Trophoblast cell (in vitro differentiated cells and primary cell): ENCODE measurements around the gene NPR1.
A peak's percentile ranks its signal among the peaks of the same experiment; 100 is the strongest.

Experiments used
- DNase-seq, 2 donors: peaks; one replicate each; pipeline ENCODE4 v3.0.0-alpha.2; 2016
- H2AFZ ChIP-seq: 2 replicates; pipeline ENCODE4 v1.6.1; 2013; ENCODE audit warnings: low read length, moderate library complexity, mild to moderate bottlenecking; ENCODE audit not compliant: insufficient read depth, poor library complexity
- H2AK5ac ChIP-seq: 2 replicates; pipeline ENCODE4 v1.6.1; 2013; ENCODE audit warnings: mild to moderate bottlenecking, low read length
- H2BK120ac ChIP-seq: 2 replicates; pipeline ENCODE4 v1.6.1; 2013; ENCODE audit warnings: low read length, mild to moderate bottlenecking, moderate library complexity; ENCODE audit not compliant: insufficient read depth, poor library complexity
- H2BK12ac ChIP-seq: 2 replicates; pipeline ENCODE4 v1.6.1; 2013; ENCODE audit warnings: mild to moderate bottlenecking, low read length, moderate library complexity
- H2BK5ac ChIP-seq: 2 replicates; pipeline ENCODE4 v1.6.1; 2013; ENCODE audit warnings: low read length, low read depth, moderate library complexity, mild to moderate bottlenecking; ENCODE audit not compliant: poor library complexity
- H3K14ac ChIP-seq: 2 replicates; pipeline ENCODE4 v1.6.1; 2013; ENCODE audit warnings: mild to moderate bottlenecking, low read length
- H3K18ac ChIP-seq: 2 replicates; pipeline ENCODE4 v1.6.1; 2013; ENCODE audit warnings: mild to moderate bottlenecking, low read length
- H3K23ac ChIP-seq: 2 replicates; pipeline ENCODE4 v1.6.1; 2013; ENCODE audit warnings: low read length
- H3K27ac ChIP-seq: 2 replicates; pipeline ENCODE4 v1.5.1; 2013; ENCODE audit warnings: low read depth, mild to moderate bottlenecking, inconsistent platforms, low read length, moderate library complexity
- H3K27me3 ChIP-seq: 2 replicates; pipeline ENCODE4 v1.6.1; 2013; ENCODE audit warnings: inconsistent platforms, mild to moderate bottlenecking, low read length, moderate library complexity; ENCODE audit not compliant: insufficient read depth
- H3K36me3 ChIP-seq, 2 experiments: 1 replicate in 1 of 2; 2 replicates in 1 of 2; pipeline ENCODE4 v1.6.1; 2013; ENCODE audit warnings: low read length in 2 of 2, mild to moderate bottlenecking in 2 of 2, moderate library complexity in 1 of 2; ENCODE audit not compliant: insufficient read depth in 2 of 2, control insufficient read depth in 1 of 2
- H3K4ac ChIP-seq: 2 replicates; pipeline ENCODE4 v1.6.1; 2013; ENCODE audit warnings: low read depth, mild to moderate bottlenecking, low read length, moderate library complexity
- H3K4me1 ChIP-seq, 2 experiments: 1 replicate in 1 of 2; 2 replicates in 1 of 2; pipeline ENCODE4 v1.6.1; 2013; ENCODE audit warnings: low read length in 2 of 2, mild to moderate bottlenecking in 2 of 2, moderate library complexity in 1 of 2; ENCODE audit not compliant: insufficient read depth in 2 of 2, control insufficient read depth in 1 of 2
- H3K4me2 ChIP-seq: 2 replicates; pipeline ENCODE4 v1.6.1; 2013; ENCODE audit warnings: inconsistent platforms, mild to moderate bottlenecking, low read length, moderate library complexity
- H3K4me3 ChIP-seq: 2 replicates; pipeline ENCODE4 v1.5.1; 2013; ENCODE audit warnings: mild to moderate bottlenecking, low read depth, low read length, inconsistent platforms
- H3K79me1 ChIP-seq: one replicate; pipeline ENCODE4 v1.6.1; 2013; ENCODE audit warnings: low read length
- H3K79me2 ChIP-seq: 2 replicates; pipeline ENCODE4 v1.6.1; 2013; ENCODE audit warnings: low read length, mild to moderate bottlenecking; ENCODE audit not compliant: control insufficient read depth, insufficient read depth, poor library complexity
- H3K9ac ChIP-seq: 2 replicates; pipeline ENCODE4 v1.6.1; 2013; ENCODE audit warnings: mild to moderate bottlenecking, low read length
- H3K9me3 ChIP-seq: 2 replicates; pipeline ENCODE4 v1.6.1; 2013; ENCODE audit warnings: low read depth, mild to moderate bottlenecking, control low read depth, inconsistent platforms, low read length; ENCODE audit not compliant: insufficient read depth
- H4K12ac ChIP-seq: 2 replicates; pipeline ENCODE4 v1.6.1; 2013; ENCODE audit warnings: low read depth, mild to moderate bottlenecking, low read length, moderate library complexity
- H4K8ac ChIP-seq: 2 replicates; pipeline ENCODE4 v1.6.1; 2013; ENCODE audit warnings: low read depth, mild to moderate bottlenecking, low read length, moderate library complexity
- H4K91ac ChIP-seq: one replicate; pipeline ENCODE4 v1.6.1; 2013; ENCODE audit warnings: low read depth, mild to moderate bottlenecking, low read length, moderate library complexity
- WGBS: extraction: QIAGEN DNeasy Blood & Tissue Kit; methylation state at CpG from one replicate; pipeline ENCODE4 v1.1.7; 2013; ENCODE audit warnings: missing lambda C conversion rate; ENCODE audit not compliant: insufficient read length, insufficient coverage; ENCODE audit errors: extremely low coverage; 5-methylcytosine and 5-hydroxymethylcytosine counted together

Gene NPR1

GRCh38 chr1:153673511-153673910 lies 5.0 kb upstream of the NPR1 start:
- Histone ChIP-seq H4K12ac (no peak overlapping the region), H3K14ac (no peak overlapping the region), H2BK5ac (no peak overlapping the region), H3K4me3 (no peak overlapping the region), H3K23ac (no peak overlapping the region), H3K79me2 (peaks cover 8% of the 10 kb centered on the region), H2BK120ac (no peak overlapping the region), H3K4ac (no peak overlapping the region), H2AFZ (no peak overlapping the region), H3K27me3 (peaks cover 6% of the 10 kb centered on the region), H3K9me3 (no peaks in the 10 kb centered on the region), H4K91ac (no peak overlapping the region), H3K9ac (no peak overlapping the region), H3K36me3 (peaks cover 8 to 9% of the 10 kb centered on the region in 2 experiments), H3K4me2 (no peak overlapping the region), H3K27ac (no peak overlapping the region), H2AK5ac (no peak overlapping the region), H2BK12ac (no peak overlapping the region), H3K18ac (no peak overlapping the region), H4K8ac (no peak overlapping the region), H3K79me1 (peaks cover 5% of the 10 kb centered on the region), H3K4me1 (peaks cover 3 to 7% of the 10 kb centered on the region in 2 experiments)
- WGBS = no CpG with 5 or more reads among the region's 2 CpGs
- no peak for DNase-seq

- no peak overlapping the region for H2AK5ac ChIP-seq
- H3K23ac ChIP-seq = no peak overlapping the region
- H4K12ac ChIP-seq = no peak overlapping the region
- no peak overlapping the region for H2BK12ac ChIP-seq
- no peaks in the 10 kb centered on the region for H3K79me2 ChIP-seq
- H3K4me1 ChIP-seq = peaks cover 9 to 17% of the 10 kb centered on the region in 2 experiments
- no peak overlapping the region for H3K9ac ChIP-seq
- DNase-seq = peak in 1 of 2 donors; percentile 61
- H3K4ac ChIP-seq = no peak overlapping the region
- peaks cover 3% of the 10 kb centered on the region for H3K9me3 ChIP-seq
- H2BK5ac ChIP-seq = no peak overlapping the region
- H4K91ac ChIP-seq = no peak overlapping the region
- no peak overlapping the region for H3K14ac ChIP-seq
- H3K79me1 ChIP-seq = no peaks in the 10 kb centered on the region
- H3K4me2 ChIP-seq = peak overlapping the region; percentile 65
- peak overlapping the region; percentile 33 for H3K4me3 ChIP-seq
- H2BK120ac ChIP-seq = no peak overlapping the region
- no peak overlapping the region for H3K27ac ChIP-seq
- no peaks in the 10 kb centered on the region for H3K36me3 ChIP-seq
- no CpG with 5 or more reads among the region's 29 CpGs for WGBS
- no peak overlapping the region for H3K18ac ChIP-seq
- peaks cover 28% of the 10 kb centered on the region for H3K27me3 ChIP-seq
- no peak overlapping the region for H4K8ac ChIP-seq
- no peak overlapping the region for H2AFZ ChIP-seq
Measured at GRCh38 chr1:153677718-153678518, 570 bp upstream of the NPR1 start.

GRCh38 chr1:153679337-153680119 lies 1.0 kb downstream of the NPR1 start:
- H2BK120ac ChIP-seq = no peak overlapping the region
- H4K91ac ChIP-seq = no peak overlapping the region
- no peaks in the 10 kb centered on the region for H3K79me1 ChIP-seq
- no peak overlapping the region for H3K14ac ChIP-seq
- no peak overlapping the region for H2BK5ac ChIP-seq
- no peak overlapping the region for H3K9ac ChIP-seq
- no peaks in the 10 kb centered on the region for H3K79me2 ChIP-seq
- no peak overlapping the region for H3K27ac ChIP-seq
- no peak overlapping the region for H4K12ac ChIP-seq
- H3K27me3 ChIP-seq = peaks cover 28% of the 10 kb centered on the region
- H3K4me1 ChIP-seq = peaks cover 9 to 17% of the 10 kb centered on the region in 2 experiments
- no CpG with 5 or more reads among the region's 73 CpGs for WGBS
- no peak overlapping the region for H2BK12ac ChIP-seq
- H2AFZ ChIP-seq = peak overlapping the region; percentile 24
- H3K4me3 ChIP-seq = peak overlapping the region; percentile 33
- H3K36me3 ChIP-seq = no peaks in the 10 kb centered on the region
- no peak overlapping the region for H4K8ac ChIP-seq
- H3K4ac ChIP-seq = no peak overlapping the region
- peaks cover 3% of the 10 kb centered on the region for H3K9me3 ChIP-seq
- no peak for DNase-seq
- H2AK5ac ChIP-seq = no peak overlapping the region
- no peak overlapping the region for H3K23ac ChIP-seq
- peak overlapping the region; percentile 65 for H3K4me2 ChIP-seq
- H3K18ac ChIP-seq = no peak overlapping the region

GRCh38 chr1:153680120-153680403 lies 1.6 kb downstream of the NPR1 start:
- H3K4me2 ChIP-seq = no peak overlapping the region
- no peak overlapping the region for H4K8ac ChIP-seq
- no peak overlapping the region for H4K91ac ChIP-seq
- H3K27me3 ChIP-seq = peaks cover 28% of the 10 kb centered on the region
- H4K12ac ChIP-seq = no peak overlapping the region
- peaks cover 3% of the 10 kb centered on the region for H3K9me3 ChIP-seq
- no peak overlapping the region for H3K9ac ChIP-seq
- no peak overlapping the region for H3K23ac ChIP-seq
- H2BK5ac ChIP-seq = no peak overlapping the region
- no peak overlapping the region for H2AK5ac ChIP-seq
- no peak overlapping the region for H3K4me3 ChIP-seq
- no peak for DNase-seq
- no peak overlapping the region for H3K4ac ChIP-seq
- no peak overlapping the region for H2BK12ac ChIP-seq
- H2BK120ac ChIP-seq = no peak overlapping the region
- no peaks in the 10 kb centered on the region for H3K36me3 ChIP-seq
- H3K79me1 ChIP-seq = no peaks in the 10 kb centered on the region
- H3K14ac ChIP-seq = no peak overlapping the region
- no peak overlapping the region for H3K18ac ChIP-seq
- H3K79me2 ChIP-seq = no peaks in the 10 kb centered on the region
- peaks cover 9 to 17% of the 10 kb centered on the region in 2 experiments for H3K4me1 ChIP-seq
- WGBS = no CpG with 5 or more reads among the region's 10 CpGs
- H3K27ac ChIP-seq = no peak overlapping the region
- no peak overlapping the region for H2AFZ ChIP-seq
